ENCODE measurements around the gene ARHGAP28.

Gene ARHGAP28

DNA sequence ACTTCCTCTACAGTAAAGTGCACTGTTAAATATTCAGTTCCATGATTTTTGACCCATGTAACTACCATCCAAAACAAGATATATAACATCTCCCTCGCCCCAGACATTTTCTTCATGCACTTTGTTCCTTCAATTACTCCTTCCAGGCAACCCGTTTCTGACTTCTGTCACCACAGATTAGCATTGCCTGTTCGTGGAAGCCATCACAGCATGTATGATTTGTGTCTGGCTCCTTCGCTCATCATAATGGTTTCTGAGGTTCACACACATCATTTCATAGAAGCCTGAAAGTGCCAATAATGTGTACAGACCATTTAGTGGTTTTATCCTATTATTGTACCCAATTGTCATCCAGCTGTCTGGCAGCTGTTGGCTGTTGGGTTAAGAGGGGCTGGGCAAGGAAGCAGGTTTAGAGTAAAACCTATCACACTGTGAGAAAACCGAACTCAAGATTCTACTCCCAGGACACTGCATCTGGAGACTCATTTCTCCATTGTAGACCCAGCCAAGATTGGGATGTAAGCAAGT lies 16.1 kb downstream of the ARHGAP28 start:
- Mint-ChIP-seq H3K4me3 (no peak overlapping the region), H3K27me3 (peaks cover 2% of the 10 kb centered on the region), H3K36me3 (no peaks in the 10 kb centered on the region), H3K27ac (no peak overlapping the region), H3K4me1 (ENCODE audit: low read depth) (no peaks in the 10 kb centered on the region), H3K9me3 (ENCODE audit: low read depth) (peaks cover 11% of the 10 kb centered on the region)

DNA sequence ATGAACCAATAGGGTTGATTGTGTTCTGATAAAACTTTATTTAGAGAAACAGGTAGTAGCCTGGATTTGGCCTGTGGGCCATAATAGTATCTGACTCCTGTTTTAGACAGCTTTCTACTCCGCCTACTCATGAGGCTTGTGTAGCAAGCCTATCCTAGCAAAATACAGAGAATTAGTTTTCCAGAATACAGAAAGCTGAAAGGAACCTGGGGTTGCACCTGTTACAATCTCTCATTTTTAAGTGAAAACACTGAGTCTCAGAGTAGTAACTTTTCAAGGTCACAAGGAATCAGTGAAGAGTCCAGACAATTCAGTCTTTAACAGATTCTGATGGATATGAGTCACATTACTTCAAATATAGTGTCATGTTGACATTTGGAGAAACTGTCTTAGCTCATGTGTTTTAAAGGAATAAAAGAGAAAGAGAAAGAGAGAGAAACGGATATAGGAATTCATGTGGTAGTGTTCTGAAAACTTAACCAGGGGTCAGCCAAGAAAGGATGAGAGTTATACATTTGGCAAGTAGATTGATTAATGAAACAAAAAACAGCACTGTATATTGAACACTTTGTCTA lies 17.0 kb downstream of the ARHGAP28 start:
- no peaks in the 10 kb centered on the region for H3K36me3 Mint-ChIP-seq
- H3K4me3 Mint-ChIP-seq, result no peak overlapping the region
- no peak overlapping the region for H3K27ac Mint-ChIP-seq
- peaks cover 2% of the 10 kb centered on the region for H3K27me3 Mint-ChIP-seq
- H3K9me3 Mint-ChIP-seq (ENCODE audit: low read depth), result peaks cover 11% of the 10 kb centered on the region
- H3K4me1 Mint-ChIP-seq (ENCODE audit: low read depth), result no peaks in the 10 kb centered on the region

DNA sequence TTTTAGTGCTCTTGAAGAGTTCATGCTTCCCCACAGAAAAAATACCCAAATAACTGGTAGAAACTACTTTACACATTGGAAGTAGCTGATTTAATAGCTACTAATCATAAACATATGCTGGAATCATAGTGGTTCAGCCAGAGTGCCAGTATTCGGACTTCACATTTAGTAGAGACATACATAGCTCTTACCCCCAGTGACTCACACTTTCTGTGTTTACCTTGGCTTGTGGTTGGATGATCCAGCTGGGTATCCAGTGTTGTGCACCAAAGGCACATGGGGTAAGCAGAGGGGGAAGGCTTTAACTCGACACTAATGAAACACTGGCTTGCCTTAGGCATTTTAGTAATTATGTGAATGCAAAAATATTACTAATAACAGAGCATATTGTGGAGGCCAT lies 18.1 kb downstream of the ARHGAP28 start:
- H3K4me3 Mint-ChIP-seq, result no peak overlapping the region
- H3K27me3 Mint-ChIP-seq, result no peaks in the 10 kb centered on the region
- H3K27ac Mint-ChIP-seq, result no peak overlapping the region
- H3K36me3 Mint-ChIP-seq, result no peaks in the 10 kb centered on the region
- H3K9me3 Mint-ChIP-seq (ENCODE audit: low read depth), result peaks cover 11% of the 10 kb centered on the region
- H3K4me1 Mint-ChIP-seq (ENCODE audit: low read depth), result no peaks in the 10 kb centered on the region

DNA sequence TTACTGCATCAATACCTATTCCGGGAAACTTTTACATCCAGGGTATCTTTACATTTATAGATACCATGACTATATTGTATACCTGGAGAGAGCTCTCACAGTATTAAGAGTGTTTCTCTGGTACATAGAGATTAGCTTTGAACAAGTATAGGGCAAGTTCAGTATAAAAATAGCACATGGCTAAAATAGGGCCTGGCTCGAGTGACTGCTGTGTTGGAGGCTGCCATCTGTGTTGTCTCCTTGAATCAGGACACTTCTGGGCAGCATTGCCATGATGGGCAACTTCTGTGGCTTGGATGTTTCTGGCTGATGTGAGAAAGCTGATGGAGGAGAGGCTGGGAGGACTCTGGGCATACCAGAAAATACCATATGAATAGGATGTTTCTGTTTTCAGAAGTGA lies 18.7 kb downstream of the ARHGAP28 start:
- Mint-ChIP-seq H3K27me3 (no peaks in the 10 kb centered on the region), H3K36me3 (no peaks in the 10 kb centered on the region), H3K9me3 (ENCODE audit: low read depth) (peaks cover 11% of the 10 kb centered on the region), H3K4me3 (no peak overlapping the region), H3K27ac (no peak overlapping the region), H3K4me1 (ENCODE audit: low read depth) (no peaks in the 10 kb centered on the region)

DNA sequence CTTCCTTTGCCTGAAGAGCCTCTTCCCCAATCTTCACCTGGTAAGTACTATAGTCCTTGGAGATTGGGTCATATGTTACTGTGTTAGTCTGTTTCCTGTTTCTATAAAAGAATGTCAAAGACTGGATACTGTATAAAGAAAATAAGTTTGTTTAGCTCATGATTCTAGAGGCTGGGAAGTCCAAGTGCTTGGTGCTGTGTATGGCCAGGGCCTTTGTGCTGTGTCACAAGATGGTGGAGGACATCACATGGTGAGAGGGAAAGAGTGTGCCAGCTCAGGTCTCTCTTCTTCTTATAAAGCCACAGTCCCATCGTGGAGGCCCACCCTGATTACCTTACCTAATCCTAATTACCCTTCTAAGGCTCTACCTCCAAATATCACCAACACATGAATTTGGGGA lies 20.9 kb downstream of the ARHGAP28 start:
- Mint-ChIP-seq H3K4me3 (no peak overlapping the region), H3K4me1 (ENCODE audit: low read depth) (no peaks in the 10 kb centered on the region), H3K27ac (no peak overlapping the region), H3K27me3 (peaks cover 2% of the 10 kb centered on the region), H3K9me3 (ENCODE audit: low read depth) (peaks cover 14% of the 10 kb centered on the region), H3K36me3 (no peaks in the 10 kb centered on the region)

DNA sequence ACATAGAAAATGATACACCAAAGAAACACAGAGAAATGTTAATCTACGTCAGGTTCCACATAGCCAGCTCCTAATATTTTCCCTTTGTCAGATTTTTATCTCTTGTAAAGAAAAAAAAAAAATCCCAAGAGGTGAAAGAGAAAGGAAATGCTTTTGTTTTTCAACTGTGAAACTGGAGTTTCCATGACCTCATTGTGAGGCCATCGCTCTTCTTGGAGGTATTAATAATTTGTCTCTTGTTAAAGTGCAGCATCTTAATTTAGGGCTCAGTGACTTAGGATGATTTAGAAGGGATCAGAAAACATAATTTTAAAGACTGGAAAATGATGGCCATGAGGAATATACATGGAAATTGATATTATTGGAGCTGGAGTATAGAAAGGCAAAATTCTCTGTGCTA lies 21.7 kb downstream of the ARHGAP28 start:
- Mint-ChIP-seq H3K36me3 (no peaks in the 10 kb centered on the region), H3K4me1 (ENCODE audit: low read depth) (no peaks in the 10 kb centered on the region), H3K27ac (no peak overlapping the region), H3K4me3 (no peak overlapping the region), H3K9me3 (ENCODE audit: low read depth) (peaks cover 14% of the 10 kb centered on the region), H3K27me3 (peaks cover 2% of the 10 kb centered on the region)

DNA sequence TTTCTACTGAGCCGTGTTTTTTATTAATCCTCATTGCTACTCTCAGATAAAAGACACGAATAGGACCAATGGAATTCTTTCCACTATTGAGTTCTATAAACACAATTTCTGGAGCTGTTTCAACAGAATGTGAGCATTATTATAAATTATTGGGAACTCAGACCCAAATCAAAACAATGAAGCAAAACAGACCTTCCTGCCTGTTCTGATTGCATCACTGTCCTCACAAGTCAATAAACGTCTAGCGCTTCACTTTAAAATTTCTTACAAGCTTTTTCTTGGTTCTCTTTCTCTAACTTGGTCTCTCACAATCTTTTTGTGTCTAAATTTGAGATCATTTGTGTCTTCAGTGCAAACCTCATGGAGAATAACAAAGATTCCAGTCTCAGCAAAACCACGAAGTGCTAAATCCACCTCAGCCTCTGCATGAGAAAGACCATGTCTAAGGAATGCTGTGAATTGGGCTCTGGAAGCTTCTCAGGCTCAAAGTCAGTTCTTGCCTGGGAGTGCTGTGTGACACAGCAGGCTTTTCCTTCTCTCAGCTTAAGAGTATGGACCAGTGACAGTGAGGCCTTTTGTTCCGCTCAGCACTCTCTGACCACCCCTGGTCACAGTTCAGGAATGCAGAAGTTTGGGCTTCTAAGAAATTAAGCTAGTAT lies 22.8 kb downstream of the ARHGAP28 start:
- Mint-ChIP-seq H3K27me3 (peaks cover 2% of the 10 kb centered on the region), H3K4me1 (ENCODE audit: low read depth) (no peaks in the 10 kb centered on the region), H3K4me3 (no peak overlapping the region), H3K27ac (no peak overlapping the region), H3K36me3 (no peaks in the 10 kb centered on the region), H3K9me3 (ENCODE audit: low read depth) (peaks cover 11% of the 10 kb centered on the region)

DNA sequence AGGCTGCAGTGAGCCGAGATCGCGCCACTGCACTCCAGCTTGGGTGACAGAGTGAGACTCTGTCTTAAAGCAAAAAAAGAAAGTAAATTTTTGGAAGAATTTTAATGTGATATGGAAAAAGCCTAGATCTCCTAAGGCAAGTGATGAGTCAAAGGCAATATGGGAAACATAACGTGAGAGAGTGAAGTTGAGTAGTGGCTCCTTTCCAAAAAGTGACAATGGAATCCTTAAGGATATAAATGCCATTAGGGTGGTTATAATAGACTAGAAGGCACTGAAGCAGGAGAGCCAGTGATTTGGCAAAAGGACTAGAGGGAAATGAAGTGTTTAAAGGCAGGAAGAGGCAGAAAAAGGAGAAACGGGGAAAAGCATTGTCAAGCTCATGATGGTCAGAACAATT lies 25.6 kb downstream of the ARHGAP28 start:
- Mint-ChIP-seq H3K27ac (no peak overlapping the region), H3K27me3 (peaks cover 2% of the 10 kb centered on the region), H3K9me3 (ENCODE audit: low read depth) (peaks cover 3% of the 10 kb centered on the region), H3K4me3 (no peak overlapping the region), H3K4me1 (ENCODE audit: low read depth) (no peaks in the 10 kb centered on the region), H3K36me3 (no peaks in the 10 kb centered on the region)

DNA sequence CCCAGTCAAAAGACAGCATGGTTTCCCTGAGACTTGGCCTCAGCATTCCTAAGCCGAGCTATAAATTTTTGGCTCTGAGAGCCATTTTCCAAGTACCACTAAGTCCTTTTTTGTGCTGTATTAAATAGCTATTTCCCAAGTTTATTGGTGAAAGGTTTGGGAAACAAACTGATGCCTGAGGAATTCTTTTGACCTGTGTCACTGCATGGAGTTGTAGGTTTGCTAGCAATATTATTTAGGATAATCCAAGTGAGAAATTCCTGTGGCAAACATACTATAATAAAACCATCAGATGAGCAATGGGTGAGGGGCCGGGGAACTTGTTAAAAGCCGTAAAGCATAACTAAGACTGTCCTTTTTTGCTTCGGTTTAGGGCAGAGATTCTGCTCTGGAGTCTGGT lies 28.4 kb downstream of the ARHGAP28 start:
- peaks cover 2% of the 10 kb centered on the region for H3K27me3 Mint-ChIP-seq
- H3K9me3 Mint-ChIP-seq (ENCODE audit: low read depth), result peaks cover 3% of the 10 kb centered on the region
- no peaks in the 10 kb centered on the region for H3K4me1 Mint-ChIP-seq (ENCODE audit: low read depth)
- H3K36me3 Mint-ChIP-seq, result no peaks in the 10 kb centered on the region
- H3K4me3 Mint-ChIP-seq, result no peak overlapping the region
- no peak overlapping the region for H3K27ac Mint-ChIP-seq

DNA sequence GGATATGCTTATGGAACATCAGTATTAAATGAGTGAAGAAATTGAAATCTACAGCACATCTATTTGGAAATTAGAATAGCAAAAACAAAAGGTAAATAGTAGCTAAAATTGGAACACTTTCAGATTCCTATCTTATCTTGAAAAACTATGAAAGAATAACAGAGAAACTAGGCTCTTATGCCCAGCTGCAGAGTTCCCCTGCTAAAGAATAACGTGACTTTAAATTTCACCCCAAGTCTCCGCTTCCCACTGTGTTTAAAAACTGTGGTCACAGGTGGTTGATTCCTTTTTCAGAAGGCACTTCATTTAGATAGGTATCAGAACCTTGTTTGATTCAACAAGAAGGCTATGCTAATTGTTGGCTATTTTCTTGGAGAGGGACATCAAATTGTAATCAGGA lies 30.1 kb downstream of the ARHGAP28 start:
- no peaks in the 10 kb centered on the region for H3K36me3 Mint-ChIP-seq
- no peak overlapping the region for H3K27ac Mint-ChIP-seq
- peaks cover 2% of the 10 kb centered on the region for H3K27me3 Mint-ChIP-seq
- no peaks in the 10 kb centered on the region for H3K4me1 Mint-ChIP-seq (ENCODE audit: low read depth)
- no peak overlapping the region for H3K4me3 Mint-ChIP-seq
- H3K9me3 Mint-ChIP-seq (ENCODE audit: low read depth), result peaks cover 3% of the 10 kb centered on the region

DNA sequence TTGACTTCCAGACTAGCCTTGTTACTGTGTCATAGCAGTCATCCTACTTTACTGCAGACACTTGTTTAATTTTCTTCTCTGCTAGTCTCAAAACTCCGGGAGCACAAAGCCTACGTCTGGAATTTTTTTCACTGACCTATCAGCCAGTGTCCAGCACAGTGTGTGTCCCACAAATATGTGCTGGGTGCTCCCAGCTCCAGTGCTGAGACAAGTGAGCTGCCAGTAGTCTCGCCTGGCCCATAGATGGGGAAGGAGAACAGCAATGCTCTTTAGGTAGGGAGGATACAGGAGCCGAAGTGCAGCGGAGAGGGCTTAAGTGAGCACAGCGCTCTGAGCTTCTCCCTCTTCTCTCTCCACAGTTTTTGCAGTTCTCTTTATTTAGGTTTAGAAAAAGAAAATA lies 34.0 kb downstream of the ARHGAP28 start:
- Mint-ChIP-seq H3K27me3 (no peaks in the 10 kb centered on the region), H3K27ac (no peak overlapping the region), H3K4me3 (no peak overlapping the region), H3K9me3 (ENCODE audit: low read depth) (peaks cover 8% of the 10 kb centered on the region), H3K4me1 (ENCODE audit: low read depth) (no peaks in the 10 kb centered on the region), H3K36me3 (no peaks in the 10 kb centered on the region)

DNA sequence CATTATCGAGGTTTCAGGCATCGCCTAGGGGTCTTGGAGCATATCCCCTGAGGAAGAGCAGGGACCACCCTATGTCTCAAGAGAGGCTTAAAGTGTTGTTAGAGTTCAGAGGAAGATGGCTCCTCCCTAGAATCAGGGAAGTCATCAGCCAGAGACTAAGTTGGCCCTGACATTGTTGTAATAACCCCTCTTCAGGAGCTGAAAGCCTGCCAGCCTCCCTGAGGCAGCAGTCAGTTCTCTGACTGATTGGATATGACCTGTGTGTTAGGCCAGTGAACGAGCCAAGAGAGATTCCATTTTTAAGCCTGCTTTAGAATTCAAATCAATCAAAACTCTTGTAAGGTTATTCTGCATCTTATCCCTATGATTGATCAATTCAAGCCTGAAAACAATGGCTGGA lies 34.9 kb downstream of the ARHGAP28 start:
- no peaks in the 10 kb centered on the region for H3K36me3 Mint-ChIP-seq
- no peaks in the 10 kb centered on the region for H3K27me3 Mint-ChIP-seq
- H3K27ac Mint-ChIP-seq, result no peak overlapping the region
- H3K9me3 Mint-ChIP-seq (ENCODE audit: low read depth), result peaks cover 11% of the 10 kb centered on the region
- no peaks in the 10 kb centered on the region for H3K4me1 Mint-ChIP-seq (ENCODE audit: low read depth)
- no peak overlapping the region for H3K4me3 Mint-ChIP-seq

DNA sequence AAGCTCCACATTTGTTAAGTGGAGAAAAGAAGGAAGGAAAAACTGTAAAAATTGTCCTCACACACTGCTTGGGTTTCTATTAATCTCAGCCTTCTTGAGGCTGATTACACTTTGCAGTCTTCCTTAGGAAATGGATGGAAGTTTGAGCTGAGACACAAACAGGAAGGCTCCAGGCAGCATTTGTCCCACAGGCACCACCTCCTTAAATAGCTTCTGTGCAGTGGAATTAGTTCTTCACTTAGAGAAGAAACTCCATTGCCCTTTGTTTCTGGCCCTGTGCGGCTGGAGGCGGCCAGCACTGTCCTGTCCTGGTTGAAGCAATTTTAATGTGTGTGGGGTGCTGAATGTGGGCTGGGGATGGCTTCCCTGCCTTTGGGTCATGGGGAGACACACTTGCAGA lies 44.3 kb downstream of the ARHGAP28 start:
- Mint-ChIP-seq H3K27me3 (no peaks in the 10 kb centered on the region), H3K9me3 (ENCODE audit: low read depth) (peaks cover under 1% of the 10 kb centered on the region), H3K36me3 (no peaks in the 10 kb centered on the region), H3K4me3 (no peak overlapping the region), H3K4me1 (ENCODE audit: low read depth) (no peaks in the 10 kb centered on the region), H3K27ac (no peak overlapping the region)

DNA sequence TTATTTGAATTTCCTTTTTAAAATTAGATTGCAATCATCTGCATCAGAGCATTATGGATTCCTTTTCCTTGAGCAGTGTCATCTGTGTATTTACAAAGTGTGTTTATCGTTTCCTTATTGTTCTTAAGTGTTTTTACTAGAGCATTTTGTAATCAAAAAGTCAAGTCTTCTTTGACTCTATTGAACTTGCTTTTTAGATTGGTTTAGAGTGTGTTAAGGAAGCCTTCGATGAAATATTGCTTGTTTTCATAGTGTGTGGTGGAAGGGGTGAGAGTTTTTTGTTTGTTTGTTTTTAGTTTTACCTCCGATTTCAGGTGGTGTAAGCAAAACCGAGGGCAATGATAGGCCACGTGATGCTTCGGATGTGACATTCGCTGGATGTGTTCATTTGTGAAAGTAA lies 45.7 kb downstream of the ARHGAP28 start:
- H3K9me3 Mint-ChIP-seq (ENCODE audit: low read depth), result no peaks in the 10 kb centered on the region
- no peaks in the 10 kb centered on the region for H3K27me3 Mint-ChIP-seq
- H3K4me3 Mint-ChIP-seq, result no peak overlapping the region
- no peak overlapping the region for H3K27ac Mint-ChIP-seq
- H3K36me3 Mint-ChIP-seq, result no peaks in the 10 kb centered on the region
- H3K4me1 Mint-ChIP-seq (ENCODE audit: low read depth), result no peaks in the 10 kb centered on the region

DNA sequence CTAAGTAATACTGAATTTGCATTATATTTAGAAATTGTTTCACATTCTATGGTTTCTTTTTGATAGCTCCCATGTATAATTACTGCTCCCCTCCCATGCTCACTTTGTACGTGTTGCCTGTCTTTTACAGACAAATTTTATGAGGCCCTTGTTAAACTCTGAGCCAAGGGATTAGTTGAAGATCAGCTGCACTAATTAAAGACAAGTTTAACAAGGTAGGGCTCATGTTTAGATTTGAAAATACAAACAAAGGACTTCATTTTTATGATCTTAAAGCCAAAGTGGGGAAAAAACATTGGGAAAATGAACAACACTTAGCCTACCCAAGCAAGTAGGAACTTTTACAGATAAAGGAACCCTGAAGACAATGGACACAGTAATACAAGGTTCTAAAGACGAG lies 46.2 kb downstream of the ARHGAP28 start:
- no peaks in the 10 kb centered on the region for H3K27me3 Mint-ChIP-seq
- H3K36me3 Mint-ChIP-seq, result no peaks in the 10 kb centered on the region
- H3K4me3 Mint-ChIP-seq, result no peak overlapping the region

DNA sequence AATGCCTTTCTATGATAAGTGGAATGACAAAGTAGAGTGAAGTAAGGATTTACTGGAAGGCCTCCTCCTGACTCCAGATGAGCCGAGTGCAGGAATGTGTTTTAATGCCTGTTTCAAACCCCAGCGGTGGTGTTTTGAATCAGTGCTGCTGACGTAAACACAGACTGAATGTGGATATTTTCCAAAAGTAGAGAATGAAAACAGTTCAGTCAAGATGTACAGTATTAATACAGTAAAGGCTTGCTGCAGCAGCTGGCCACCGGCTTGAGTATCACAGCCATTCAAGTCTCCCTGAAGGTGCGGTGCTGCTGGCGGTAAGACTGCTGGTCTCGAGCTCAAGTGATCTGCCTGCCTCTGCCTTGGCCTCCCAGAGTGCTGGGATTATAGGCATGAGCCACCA lies 46.7 kb downstream of the ARHGAP28 start:
- H3K9me3 Mint-ChIP-seq (ENCODE audit: low read depth), result no peaks in the 10 kb centered on the region
- H3K36me3 Mint-ChIP-seq, result no peaks in the 10 kb centered on the region
- no peak overlapping the region for H3K27ac Mint-ChIP-seq
- H3K4me3 Mint-ChIP-seq, result no peak overlapping the region
- H3K4me1 Mint-ChIP-seq (ENCODE audit: low read depth), result no peaks in the 10 kb centered on the region
- H3K27me3 Mint-ChIP-seq, result no peaks in the 10 kb centered on the region

More for the DNA sequence above, 46.2 kb downstream of the ARHGAP28 start:
- Mint-ChIP-seq H3K4me1 (ENCODE audit: low read depth) (no peaks in the 10 kb centered on the region), H3K9me3 (ENCODE audit: low read depth) (no peaks in the 10 kb centered on the region), H3K27ac (no peak overlapping the region)
